GM10248 (cell line): ENCODE measurements around the gene NOTCH1.
"Not testable (repeated sequence)": the region's sequence is repeated elsewhere in the genome, so short reads cannot be mapped to it uniquely, and the experiment has no call there.

Experiments
- CTCF ChIA-PET: fragments of 300-600 bp; sonication (Branson Sonifier 250); formaldehyde crosslinking; extraction: SDS; loops from one replicate; lab custom pipeline; 2021; ENCODE audit warnings: antibody characterized with exemption; lab: Yijun Ruan, JAX
- POLR2A ChIA-PET: fragments of 350-650 bp; sonication (Branson Sonifier 250); formaldehyde crosslinking; extraction: SDS; loops from one replicate; lab custom pipeline; 2020; ENCODE audit warnings: antibody characterized with exemption; lab: Yijun Ruan, JAX
- DNase-seq: peaks from one replicate; pipeline ENCODE4 v3.0.0; 2012; ENCODE audit errors: extremely low spot score
- TF ChIP-seq, protein P1 (sequence below): IDR thresholded peaks from 2 replicates; pipeline ENCODE4 v1.5.1; 2012; ENCODE audit warnings: mild to moderate bottlenecking, low read depth; ENCODE audit errors: extremely low read depth, missing control alignments, control extremely low read depth

The NOTCH1 gene

GRCh38 chr9:136578915-136579649 is 33.2 kb upstream of the NOTCH1 start:
- TF ChIP-seq, protein P1, sequence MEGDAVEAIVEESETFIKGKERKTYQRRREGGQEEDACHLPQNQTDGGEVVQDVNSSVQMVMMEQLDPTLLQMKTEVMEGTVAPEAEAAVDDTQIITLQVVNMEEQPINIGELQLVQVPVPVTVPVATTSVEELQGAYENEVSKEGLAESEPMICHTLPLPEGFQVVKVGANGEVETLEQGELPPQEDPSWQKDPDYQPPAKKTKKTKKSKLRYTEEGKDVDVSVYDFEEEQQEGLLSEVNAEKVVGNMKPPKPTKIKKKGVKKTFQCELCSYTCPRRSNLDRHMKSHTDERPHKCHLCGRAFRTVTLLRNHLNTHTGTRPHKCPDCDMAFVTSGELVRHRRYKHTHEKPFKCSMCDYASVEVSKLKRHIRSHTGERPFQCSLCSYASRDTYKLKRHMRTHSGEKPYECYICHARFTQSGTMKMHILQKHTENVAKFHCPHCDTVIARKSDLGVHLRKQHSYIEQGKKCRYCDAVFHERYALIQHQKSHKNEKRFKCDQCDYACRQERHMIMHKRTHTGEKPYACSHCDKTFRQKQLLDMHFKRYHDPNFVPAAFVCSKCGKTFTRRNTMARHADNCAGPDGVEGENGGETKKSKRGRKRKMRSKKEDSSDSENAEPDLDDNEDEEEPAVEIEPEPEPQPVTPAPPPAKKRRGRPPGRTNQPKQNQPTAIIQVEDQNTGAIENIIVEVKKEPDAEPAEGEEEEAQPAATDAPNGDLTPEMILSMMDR: no peak
- no peak for DNase-seq
- ChIA-PET CTCF (interaction anchor here (1.0 to 1.7 kb wide), 2 partner anchors 26 to 46 kb away, joined by 3 to 8 read pairs; no protein-coding TSS in a partner anchor), POLR2A (no interaction called here)

DNA sequence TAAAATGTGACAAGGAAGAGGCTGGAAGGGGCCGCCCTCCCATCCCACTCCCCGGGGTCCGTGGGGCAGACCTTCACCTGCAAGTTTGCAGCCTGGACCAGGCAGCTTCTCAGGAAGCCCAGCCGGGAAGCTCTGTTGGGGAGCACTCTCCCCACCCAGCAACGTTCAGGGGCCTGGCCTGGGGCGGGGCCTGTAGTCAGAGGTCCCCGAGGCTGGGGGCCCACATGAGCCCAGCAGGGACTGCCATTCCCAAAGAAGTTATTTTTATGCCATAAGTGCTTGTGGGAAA is 32.7 kb upstream of the NOTCH1 start:
- TF ChIP-seq, protein P1: no peak
- ChIA-PET POLR2A (no interaction called here), CTCF (interaction anchor here (1.0 to 1.7 kb wide), 2 partner anchors 27 to 47 kb away, joined by 3 to 8 read pairs; no protein-coding TSS in a partner anchor)
- no peak for DNase-seq

- ChIA-PET POLR2A (no interaction called here), CTCF (interaction anchor here (1.0 to 1.7 kb wide), 2 partner anchors 27 to 47 kb away, joined by 3 to 8 read pairs; no protein-coding TSS in a partner anchor)
- no peak for DNase-seq
- TF ChIP-seq, protein P1: no peak
These were observed 32.2 kb upstream of the NOTCH1 start for GRCh38 chr9:136577941-136578625.

GRCh38 chr9:136576269-136576626 is 30.4 kb upstream of the NOTCH1 start:
- CTCF ChIA-PET: no interaction called here
- DNase-seq: no peak
- TF ChIP-seq, protein P1: no peak
- POLR2A ChIA-PET: no interaction called here

- ChIA-PET POLR2A (no interaction called here), CTCF (no interaction called here)
- no peak for DNase-seq
- TF ChIP-seq, protein P1: no peak
These were observed 29.9 kb upstream of the NOTCH1 start for GRCh38 chr9:136575626-136576268.

DNA sequence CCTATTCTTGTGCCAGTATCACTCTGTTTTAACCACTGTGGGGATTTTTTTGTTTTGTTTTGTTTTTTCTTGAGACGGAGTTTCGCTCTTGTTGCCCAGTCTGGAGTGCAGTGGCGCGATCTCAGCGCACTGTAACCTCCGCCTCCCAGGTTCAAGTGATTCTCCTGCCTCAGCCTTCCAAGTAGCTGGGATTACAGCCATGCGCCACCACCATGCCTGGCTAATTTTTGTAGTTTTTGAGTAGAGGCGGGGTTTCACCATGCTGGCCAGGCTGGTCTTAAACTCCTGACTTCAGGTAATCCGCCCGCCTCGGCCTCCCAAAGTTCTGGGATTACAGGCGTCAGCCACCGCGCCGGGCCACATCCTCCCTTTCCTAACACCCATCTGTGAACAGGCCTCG is 28.8 kb upstream of the NOTCH1 start:
- CTCF ChIA-PET: interaction anchor here (0.9 to 1.5 kb wide), 2 partner anchors 10 to 13 kb away, joined by 4 to 5 read pairs; no protein-coding TSS in a partner anchor
- POLR2A ChIA-PET: not testable (repeated sequence)

More for the DNA sequence above, 28.8 kb upstream of the NOTCH1 start:
- DNase-seq: not testable (repeated sequence)
